Inflammatory macrophage treated with lipopolysaccharide for 4 hours (primary cell): ENCODE data around the gene XKR7.
A peak's percentile ranks its signal among the peaks of the same experiment; 100 is the strongest.

Source experiments
- DNase-seq: peaks from one replicate; pipeline ENCODE4 v3.0.0-alpha.2; 2020

The XKR7 gene

DNA sequence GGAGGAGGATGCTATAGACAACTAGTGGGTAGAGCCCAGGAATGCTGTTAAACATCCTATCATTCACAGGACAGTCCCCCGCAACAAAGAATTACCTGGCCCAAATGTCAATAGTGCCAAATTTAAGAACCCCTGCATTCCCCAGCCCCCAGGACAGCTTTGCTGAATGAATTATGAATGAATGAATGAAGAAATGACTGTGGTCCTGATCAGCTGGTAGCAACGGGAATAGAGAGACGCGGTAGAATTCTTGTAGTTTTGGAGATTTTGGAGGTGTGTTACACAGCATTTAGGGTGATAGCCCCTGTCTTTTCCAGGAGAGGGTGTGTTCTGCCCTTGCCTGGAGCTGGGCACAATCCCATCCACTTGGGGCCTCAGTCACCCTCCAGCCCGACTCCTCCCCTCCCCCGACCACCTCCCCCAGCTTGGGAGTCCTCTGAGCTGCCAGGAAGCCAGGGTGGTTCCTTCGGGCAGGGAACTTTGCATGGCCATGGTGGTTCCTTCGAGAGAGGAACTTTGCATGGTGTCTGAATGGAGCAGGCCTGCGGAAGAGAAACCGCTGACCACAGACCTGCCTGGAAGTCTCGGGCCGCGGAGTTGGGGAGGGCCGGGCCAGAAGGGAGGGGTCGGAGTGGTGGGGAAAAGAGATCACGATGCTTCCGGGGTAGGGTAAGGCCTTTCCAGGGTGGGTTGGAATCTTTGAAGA, 83.1 kb downstream of the XKR7 start:
- peak; percentile 92 for DNase-seq

- no peak for DNase-seq
Observed at GRCh38 chr20:32051720-32052089, 83.8 kb downstream of the XKR7 start.

GRCh38 chr20:32052090-32052777, 84.3 kb downstream of the XKR7 start, which contains the start of gene HCK:
Gene HCK, plus strand, starts transcription at chr20:32052242.
- DNase-seq, result peak; percentile 93

DNA sequence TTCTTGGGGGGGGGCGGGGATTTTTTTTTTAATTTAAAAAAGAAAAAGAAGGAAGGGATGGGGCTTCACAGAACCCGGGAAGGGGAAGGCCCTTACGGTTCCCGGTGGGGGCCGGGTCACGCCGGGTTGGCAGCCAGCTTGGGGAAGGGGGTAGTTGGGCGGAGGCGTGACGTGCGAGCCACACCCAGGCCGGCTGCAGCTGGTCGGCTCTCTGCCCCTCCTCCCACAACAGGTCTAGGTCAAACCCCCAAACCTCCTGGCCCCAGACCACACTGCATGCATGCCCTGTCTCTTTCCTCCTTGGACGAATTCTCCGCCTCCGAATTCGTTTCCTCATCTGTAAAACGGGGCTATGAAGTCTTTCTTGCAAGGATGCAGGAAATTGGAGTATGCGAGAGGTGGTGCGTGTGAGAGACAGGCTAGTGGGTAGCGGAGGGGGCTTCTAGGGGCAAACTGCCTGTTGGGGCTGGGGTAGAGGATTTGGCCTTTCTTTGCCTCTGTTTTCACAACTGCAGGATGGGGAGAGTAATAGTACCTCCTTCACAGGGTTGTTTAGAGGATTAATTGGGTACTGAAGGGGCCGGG, 84.9 kb downstream of the XKR7 start:
- peak; percentile 98 for DNase-seq
